Esophagus mucosa (tissue), 1 donor: Measurements from ENCODE around the gene C1orf185. TPM values are rescaled to one million over a fixed set of nuclear protein-coding genes. Genes with fewer than 3 reads are reported as not detected.

ENCODE experiments used
- total RNA-seq: library from RNA; stranded (reverse); gene quantifications from one replicate; pipeline ENCODE4 v1.2.4, GENCODE V29; 2023
- donor health status: DM: yes; HTN: yes; CAD: no.

Gene C1orf185
- total RNA-seq, 1 donor from 2014 or later = not detected

Other genes starting within 250 kb of the C1orf185 start
- 47.5 TPM for gene FAF1, start 142.0 kb upstream of the C1orf185 start, total RNA-seq
- gene CDKN2C, start 132.0 kb upstream of the C1orf185 start, total RNA-seq = 6.9 TPM
- gene RNF11, start 134.0 kb downstream of the C1orf185 start, total RNA-seq = 78.8 TPM
- gene TTC39A, start 228.3 kb downstream of the C1orf185 start, total RNA-seq = 32.6 TPM